GM18517 (cell line): Measurements from ENCODE around the gene TENM4.

Experiments
- ATAC-seq: cut with Tn5 transposase; IDR thresholded peaks from one replicate; pipeline ENCODE4 v1.9.1; 2021; ENCODE audit warnings: mild to moderate bottlenecking, moderate library complexity; ENCODE audit not compliant: unreplicated experiment

TENM4 gene

DNA sequence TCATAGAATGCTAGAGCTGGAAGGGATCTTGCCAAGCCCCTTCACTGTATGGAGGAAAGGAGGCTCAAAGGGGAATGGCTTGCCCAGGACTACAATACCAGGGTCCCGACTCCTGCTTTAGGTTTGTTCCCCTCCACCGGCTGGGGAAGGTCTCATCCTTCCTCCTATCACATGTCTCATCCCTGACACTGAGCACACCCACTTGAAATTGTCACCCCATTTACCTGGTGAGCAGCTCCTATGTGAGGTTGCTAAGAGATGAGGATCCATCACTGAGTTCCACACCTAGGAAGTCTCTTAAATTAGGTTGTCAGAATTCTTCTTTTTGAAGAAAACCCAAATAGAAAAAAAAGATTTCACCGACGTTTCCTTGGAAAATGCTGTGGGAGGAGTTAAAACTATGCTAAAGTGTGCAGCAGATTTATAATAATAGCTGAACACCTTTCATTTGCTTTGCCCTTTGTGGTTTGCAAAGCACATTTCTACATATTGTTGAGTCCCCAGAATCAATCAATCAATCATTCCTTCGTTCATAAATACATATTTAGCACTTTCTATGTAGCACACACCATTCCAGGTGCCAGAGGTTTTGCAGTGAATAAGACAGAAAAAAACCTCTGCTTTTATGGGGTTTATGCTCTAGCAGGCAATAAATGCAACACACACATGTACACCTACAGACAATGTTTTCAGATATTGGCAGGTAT, 91.7 kb downstream of the TENM4 start:
- ATAC-seq: no peak

GRCh38 chr11:79346021-79346420, 94.8 kb downstream of the TENM4 start:
- no peak for ATAC-seq

DNA sequence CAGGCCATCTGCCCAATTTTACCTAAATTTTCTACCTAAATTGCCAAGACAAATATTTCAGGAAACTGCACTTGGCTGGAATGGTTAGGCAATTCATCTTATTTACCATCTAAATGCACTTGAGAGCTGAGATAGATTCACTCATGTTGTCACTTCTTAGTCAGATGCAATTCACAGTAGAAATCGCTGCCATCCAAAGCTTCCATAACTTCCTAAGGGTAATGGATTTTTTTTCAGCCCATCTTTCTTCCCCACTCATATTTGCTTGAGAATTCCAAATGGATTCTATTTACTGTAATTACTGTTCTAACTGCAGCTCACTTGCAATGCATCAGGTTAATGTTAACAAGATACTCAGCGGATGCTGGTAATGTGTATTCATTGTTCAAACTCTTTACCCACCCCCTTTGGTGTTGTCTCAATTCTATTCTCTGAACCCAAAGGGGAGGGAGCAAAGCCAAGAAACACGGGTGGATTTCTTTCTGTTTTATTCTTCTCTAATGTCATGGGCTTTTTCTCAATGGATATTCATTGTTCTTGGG, 96.0 kb downstream of the TENM4 start:
- no peak for ATAC-seq

- ATAC-seq: no peak
Measured at GRCh38 chr11:79342686-79343085, 98.1 kb downstream of the TENM4 start.

GRCh38 chr11:79342236-79342635, 98.6 kb downstream of the TENM4 start:
- ATAC-seq: no peak

- ATAC-seq: no peak
Measured at GRCh38 chr11:79340535-79340934, 100.3 kb downstream of the TENM4 start.

DNA sequence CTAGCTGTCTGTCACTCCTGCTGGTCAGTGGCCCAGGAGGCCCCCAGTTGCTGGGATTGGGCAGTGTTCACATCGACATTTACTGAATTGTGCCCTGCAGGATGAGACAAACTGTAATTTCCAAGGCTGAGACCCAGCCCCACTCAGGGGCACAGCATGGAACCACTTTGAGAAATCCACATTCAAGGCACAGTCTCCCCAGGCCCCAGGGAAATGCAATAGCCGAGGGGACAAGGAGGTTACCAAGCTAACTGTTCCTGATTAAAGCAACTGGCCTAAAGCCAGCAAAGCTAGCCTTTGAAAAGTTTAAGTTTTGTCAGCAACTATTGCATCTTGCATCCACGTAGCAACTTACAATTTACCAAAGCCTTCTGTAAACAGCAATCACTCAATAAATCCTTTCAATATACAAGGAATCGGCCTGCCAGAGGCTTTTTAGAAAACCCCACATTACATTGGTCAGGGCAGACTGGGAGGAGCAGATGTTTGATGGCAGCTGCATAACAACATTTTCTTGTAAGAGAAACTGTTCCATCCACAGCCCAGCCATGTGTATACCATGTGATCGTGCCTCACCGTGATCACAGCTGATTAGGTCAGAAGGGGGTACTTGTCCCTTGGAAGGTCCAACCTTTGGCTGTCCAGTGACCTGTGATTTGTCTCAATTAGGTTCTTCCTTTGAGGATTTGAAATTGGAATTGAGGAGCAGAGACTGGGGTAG, 103.9 kb downstream of the TENM4 start:
- ATAC-seq: no peak

GRCh38 chr11:79335681-79336080, 105.1 kb downstream of the TENM4 start:
- ATAC-seq: no peak

DNA sequence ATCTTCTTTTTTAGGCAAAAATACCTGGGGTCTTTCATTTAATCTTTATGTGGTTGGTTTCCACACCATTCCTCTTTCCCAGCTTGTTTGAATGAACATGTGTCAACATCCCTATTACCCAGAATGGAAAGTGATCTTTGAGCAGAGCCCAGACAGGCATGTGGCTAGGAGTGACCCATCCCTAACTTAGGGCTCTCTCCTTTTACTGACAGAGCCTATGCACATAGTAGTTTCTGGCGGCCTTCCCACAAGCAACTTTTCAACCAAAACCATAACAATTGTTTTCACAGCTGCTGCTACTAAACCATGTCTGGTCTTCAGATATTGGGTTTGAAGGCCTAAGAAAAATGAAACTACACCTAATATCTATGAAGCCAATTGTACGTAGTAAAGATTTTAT, 107.5 kb downstream of the TENM4 start:
- ATAC-seq: no peak

DNA sequence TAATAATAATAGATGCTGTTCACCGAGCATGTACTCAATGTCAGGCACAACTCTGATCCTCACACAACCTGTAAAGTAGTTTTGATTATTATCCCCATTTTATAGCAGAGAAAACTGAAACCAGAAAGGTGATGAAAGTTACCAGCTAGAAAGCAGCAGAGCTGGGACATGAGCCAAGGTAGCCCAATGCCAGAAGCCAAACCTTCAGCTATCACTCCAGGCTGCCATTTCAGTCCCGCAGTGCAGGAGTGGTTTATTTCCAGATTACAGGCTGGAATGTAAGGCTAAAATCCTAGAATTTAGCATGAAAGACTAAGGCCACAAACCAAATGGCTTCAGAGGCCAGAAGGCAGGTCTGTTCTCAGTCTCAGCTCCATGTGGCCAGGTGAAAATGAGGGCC, 108.8 kb downstream of the TENM4 start:
- no peak for ATAC-seq

- ATAC-seq: no peak
Measured at GRCh38 chr11:79331203-79331901, 109.5 kb downstream of the TENM4 start.

GRCh38 chr11:79330651-79331050, 110.2 kb downstream of the TENM4 start:
- no peak for ATAC-seq

DNA sequence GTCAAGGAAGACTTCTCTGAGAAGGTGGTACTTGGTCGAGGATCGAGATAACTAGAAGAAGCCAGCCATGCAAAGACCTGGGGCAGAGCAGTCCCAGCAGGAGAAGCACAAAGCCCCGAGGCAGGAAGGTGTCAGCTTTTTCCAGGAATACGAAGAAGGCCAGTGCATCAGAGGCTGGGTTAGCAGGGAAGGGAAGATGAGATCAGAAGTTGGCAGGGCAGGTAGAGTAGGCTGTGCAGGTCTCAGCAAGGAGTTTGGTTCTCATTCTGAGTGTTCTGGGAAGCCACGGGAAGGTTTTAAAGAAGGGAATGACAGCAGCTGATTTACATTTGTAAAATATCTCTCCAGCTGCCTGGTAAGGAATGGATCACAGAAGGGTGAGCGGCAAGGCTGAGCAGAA, 111.3 kb downstream of the TENM4 start:
- no peak for ATAC-seq

DNA sequence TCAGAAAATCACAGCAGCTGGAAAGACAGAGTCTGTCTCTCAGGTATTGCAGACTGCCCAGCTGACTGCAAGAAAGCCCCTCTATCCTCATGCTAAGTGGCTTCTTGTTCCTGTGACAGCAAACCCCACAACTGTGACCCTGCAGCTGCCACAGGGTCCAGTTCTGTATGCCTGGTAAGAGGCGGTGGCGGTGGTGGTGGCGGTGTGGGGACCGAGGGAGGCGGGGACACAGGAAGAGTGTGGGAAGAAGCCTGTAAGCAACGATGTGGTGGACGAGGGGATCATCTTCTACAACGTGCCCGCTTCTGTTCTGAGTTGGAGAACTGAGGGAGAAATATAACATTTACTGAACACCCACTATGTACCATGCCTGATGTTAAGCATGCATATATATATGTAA, 112.4 kb downstream of the TENM4 start:
- ATAC-seq: no peak

DNA sequence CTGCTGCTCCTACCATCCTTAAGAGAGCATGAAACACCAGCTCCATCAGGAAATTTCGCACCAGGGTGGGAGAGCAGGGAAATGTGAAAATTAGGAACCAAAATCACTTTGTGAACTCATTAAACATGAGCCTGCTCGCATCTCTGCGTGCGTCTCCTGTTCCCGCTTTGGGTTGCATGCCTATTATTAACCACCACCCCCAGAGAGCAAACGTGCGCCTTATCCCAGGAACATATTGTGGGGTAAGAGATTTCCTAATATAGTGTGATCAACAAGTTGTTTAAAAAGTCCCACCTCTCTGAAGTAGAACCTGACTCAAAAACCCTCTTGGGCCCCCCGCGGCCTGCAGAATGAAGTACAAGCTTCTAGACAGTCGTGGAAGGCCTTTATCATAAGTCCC, 115.0 kb downstream of the TENM4 start:
- no peak for ATAC-seq

GRCh38 chr11:79321263-79321662, 119.6 kb downstream of the TENM4 start:
- ATAC-seq: no peak

GRCh38 chr11:79314906-79315689, 125.7 kb downstream of the TENM4 start:
- ATAC-seq: no peak

GRCh38 chr11:79313530-79313913, 127.3 kb downstream of the TENM4 start:
- ATAC-seq: no peak

GRCh38 chr11:79312617-79313529, 128.0 kb downstream of the TENM4 start:
- no peak for ATAC-seq

DNA sequence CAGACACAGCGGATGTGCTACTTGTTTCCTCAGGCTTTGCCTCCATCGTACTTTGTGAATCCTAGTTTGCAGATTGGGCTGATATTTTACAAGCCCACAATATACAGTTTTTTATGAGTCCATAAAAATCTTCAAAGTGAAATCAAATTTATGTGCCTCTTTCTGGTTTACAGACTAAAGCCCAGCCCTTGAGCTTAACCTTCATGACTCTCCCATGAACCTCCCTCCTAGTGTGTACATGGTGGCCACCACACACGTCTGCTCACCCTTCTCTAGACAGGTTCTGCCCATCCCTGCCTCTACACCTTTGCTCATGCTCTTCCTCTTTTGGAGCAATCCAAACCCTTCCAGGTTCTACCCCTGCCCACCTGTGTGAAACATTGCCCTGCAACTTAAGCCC, 129.4 kb downstream of the TENM4 start:
- ATAC-seq: no peak
